ENCODE data around the gene IER5. TPM values are rescaled to one million over a fixed set of nuclear protein-coding genes. Genes with fewer than 3 reads are reported as not detected.
"Not testable (repeated sequence)": the region's sequence is repeated elsewhere in the genome, so short reads cannot be mapped to it uniquely, and the experiment has no call there.

Gene IER5
- total and polyA plus RNA-seq, 9 of the 15 experiments (the other 6 are each of a cell fraction or from before 2014, with no cell fraction given), result 2.4 to 32.1 (median 12.0) TPM

- H3K9ac ChIP-seq (ENCODE audit: insufficient read depth in 1 of 2, low read depth in 2 of 2, low read length in 2 of 2); H3K9me3 ChIP-seq (replicated peaks; ENCODE audit: control insufficient read depth, insufficient read depth, low read depth, low read length); DNase-seq (ENCODE audit: extremely low read depth in 1 of 4, low spot score in 3 of 4); CTCF ChIA-PET (ENCODE audit: low intra/inter-chr PET ratio); H3K36me3 ChIP-seq (ENCODE audit: control insufficient read depth, insufficient read depth, low read length); H3K27ac ChIP-seq (ENCODE audit: extremely low read depth, low read depth, low read length); H3K4me3 ChIP-seq; BruUV-seq (replicated peaks); H3K27me3 ChIP-seq (ENCODE audit: control insufficient read depth in 2 of 2, insufficient read depth in 2 of 2, low read length in 2 of 2); FAIRE-seq; H3K4me2 ChIP-seq (ENCODE audit: insufficient read depth, low read length); H3K9me1 ChIP-seq (ENCODE audit: control insufficient read depth, insufficient read depth, low read length); in situ Hi-C loops (cut with MboI); H3K79me2 ChIP-seq (ENCODE audit: control insufficient read depth, insufficient read depth, low read length); ATAC-seq; intact Hi-C loops (cut with micrococcal nuclease); H4K20me1 ChIP-seq (replicated peaks; ENCODE audit: control insufficient read depth, insufficient read depth, low read length); H3K4me1 ChIP-seq (replicated peaks in 1 of 2; ENCODE audit: control insufficient read depth in 2 of 2, insufficient read depth in 2 of 2, low read length in 2 of 2); H2AFZ ChIP-seq (ENCODE audit: low read depth, low read length): not testable (repeated sequence)
- TF ChIP-seq RBFOX2 (IDR thresholded peaks at IDR 0.05; ENCODE audit: low read depth, low read length), result 0 out of 2 replicates have a peak, but pooled peaks have one; percentile 23
- POLR2A ChIA-PET, result interaction anchor here (0.7 to 1.6 kb wide), 4 partner anchors 8 to 43 kb away, joined by 3 to 6 read pairs (median 4); partner anchors contain the start of gene IER5
- WGBS (ENCODE audit: insufficient coverage, low coverage, missing lambda C conversion rate), result 89% methylated on average over 17 of the region's 22 CpGs
Measured at GRCh38 chr1:181045946-181046345, 42.6 kb upstream of the IER5 start.

- in situ Hi-C loops (cut with MboI) (no loop called here), intact Hi-C loops (cut with micrococcal nuclease) (no loop called here)
- WGBS (ENCODE audit: insufficient coverage, low coverage, missing lambda C conversion rate), result 40% methylated on average over 4 of the region's 4 CpGs
- BruUV-seq (replicated peaks), result no TSS peak
- no peak overlapping the region for H3K27ac ChIP-seq (ENCODE audit: extremely low read depth, low read depth, low read length)
- ATAC-seq (no peak), FAIRE-seq (no peak), DNase-seq (ENCODE audit: extremely low read depth in 1 of 4, low spot score in 3 of 4) (no peak)
- H3K4me1 ChIP-seq (replicated peaks in 1 of 2; ENCODE audit: control insufficient read depth in 2 of 2, insufficient read depth in 2 of 2, low read length in 2 of 2), result no peaks in the 10 kb centered on the region; a peak in 1 of 5 replicates
- no peaks in the 10 kb centered on the region for H3K27me3 ChIP-seq (ENCODE audit: control insufficient read depth in 2 of 2, insufficient read depth in 2 of 2, low read length in 2 of 2)
- H4K20me1 ChIP-seq (replicated peaks; ENCODE audit: control insufficient read depth, insufficient read depth, low read length), result no peaks in the 10 kb centered on the region
- H3K36me3 ChIP-seq (ENCODE audit: control insufficient read depth, insufficient read depth, low read length), result no peaks in the 10 kb centered on the region
- peak overlapping the region in 1 of 2 experiments; percentile 48; a peak in 1 of 4 replicates for H3K9ac ChIP-seq (ENCODE audit: insufficient read depth in 1 of 2, low read depth in 2 of 2, low read length in 2 of 2)
- H3K4me2 ChIP-seq (ENCODE audit: insufficient read depth, low read length), result no peak overlapping the region
- ChIA-PET CTCF (ENCODE audit: low intra/inter-chr PET ratio) (no interaction called here), POLR2A (no interaction called here)
- no peak overlapping the region for H2AFZ ChIP-seq (ENCODE audit: low read depth, low read length)
- H3K9me3 ChIP-seq (replicated peaks; ENCODE audit: control insufficient read depth, insufficient read depth, low read depth, low read length), result no peaks in the 10 kb centered on the region
- H3K4me3 ChIP-seq, result no peak overlapping the region
- H3K9me1 ChIP-seq (ENCODE audit: control insufficient read depth, insufficient read depth, low read length), result no peaks in the 10 kb centered on the region
- no peaks in the 10 kb centered on the region for H3K79me2 ChIP-seq (ENCODE audit: control insufficient read depth, insufficient read depth, low read length)
- TF ChIP-seq ATF1 (CRISPR knock-in tag; IDR thresholded peaks at IDR 0.05), result no peak
- TF ChIP-seq ATF1 (tag; IDR thresholded peaks at IDR 0.05), result no peak
- no peak for TF ChIP-seq STAT5A (IDR thresholded peaks at IDR 0.05; ENCODE audit: borderline replicate concordance, low read length)
- no peak for TF ChIP-seq KDM1A (IDR thresholded peaks at IDR 0.05)
- no peak for TF ChIP-seq ZNF444 (CRISPR knock-in tag; IDR thresholded peaks at IDR 0.05)
- TF ChIP-seq ZC3H11A (IDR thresholded peaks at IDR 0.05; ENCODE audit: low read depth, low read length), result no peak
- no peak for TF ChIP-seq KDM2B (CRISPR knock-in tag; IDR thresholded peaks at IDR 0.05)
- TF ChIP-seq ZNF436 (CRISPR knock-in tag; IDR thresholded peaks at IDR 0.05), result no peak
- TF ChIP-seq ADNP (tag; IDR thresholded peaks at IDR 0.05), result no peak
- no peak for TF ChIP-seq CAMTA2 (CRISPR knock-in tag; conservative IDR thresholded peaks at IDR 0.05)
- TF ChIP-seq LARP7 (IDR thresholded peaks at IDR 0.05), result no peak
- TF ChIP-seq DEAF1 (CRISPR knock-in tag; IDR thresholded peaks at IDR 0.05), result no peak
- no peak for TF ChIP-seq FOXK2 (conservative IDR thresholded peaks at IDR 0.05 in 1 of 2, IDR thresholded peaks at IDR 0.05 in 1 of 2; ENCODE audit: low read depth in 2 of 2)
- no peak for TF ChIP-seq RBM25 (IDR thresholded peaks at IDR 0.05; ENCODE audit: low read depth, low read length, severe bottlenecking)
- no peak for TF ChIP-seq MTA3 (IDR thresholded peaks at IDR 0.05; ENCODE audit: borderline replicate concordance)
- no peak for TF ChIP-seq NRF1 (conservative IDR thresholded peaks at IDR 0.05 in 1 of 2, IDR thresholded peaks at IDR 0.05 in 1 of 2)
- no peak for TF ChIP-seq BCOR (IDR thresholded peaks at IDR 0.05)
Measured at GRCh38 chr1:181049378-181049777, 39.1 kb upstream of the IER5 start.
